ENCODE data around the gene PDE2A. TPM values are rescaled to one million over a fixed set of nuclear protein-coding genes. Genes with fewer than 3 reads are reported as not detected.

The PDE2A gene
- total RNA-seq, 4 donors from 2014 or later = 13.4 to 26.6 (median 21.9) TPM

GRCh38 chr11:72658989-72659640 lies 15.1 kb downstream of the PDE2A start:
- Histone ChIP-seq H3K4me1 (peaks cover 4% of the 10 kb centered on the region in 2 donors), H3K36me3 (no peaks in the 10 kb centered on the region), H3K9me3 (no peaks in the 10 kb centered on the region), H3K27me3 (no peaks in the 10 kb centered on the region), H3K27ac (no peak overlapping the region), H3K4me3 (no peak overlapping the region)
- in situ Hi-C loops (cut with MboI; ENCODE audit: low sequenced_read_pairs in 4 of 4) = loop anchor here in 1 of 4 donors (10.0 kb wide), 1 partner anchor 184 kb away; no protein-coding TSS in a partner anchor
- TF ChIP-seq POLR2A (IDR thresholded peaks at IDR 0.05) (no peak), CTCF (IDR thresholded peaks at IDR 0.05 in 4 of 5, conservative IDR thresholded peaks at IDR 0.05 in 1 of 5) (no peak)
- intact Hi-C loops (cut with DNase I; ENCODE audit: low total_unique reads) = no loop called here
- ATAC-seq (no peak), DNase-seq (no peak)

DNA sequence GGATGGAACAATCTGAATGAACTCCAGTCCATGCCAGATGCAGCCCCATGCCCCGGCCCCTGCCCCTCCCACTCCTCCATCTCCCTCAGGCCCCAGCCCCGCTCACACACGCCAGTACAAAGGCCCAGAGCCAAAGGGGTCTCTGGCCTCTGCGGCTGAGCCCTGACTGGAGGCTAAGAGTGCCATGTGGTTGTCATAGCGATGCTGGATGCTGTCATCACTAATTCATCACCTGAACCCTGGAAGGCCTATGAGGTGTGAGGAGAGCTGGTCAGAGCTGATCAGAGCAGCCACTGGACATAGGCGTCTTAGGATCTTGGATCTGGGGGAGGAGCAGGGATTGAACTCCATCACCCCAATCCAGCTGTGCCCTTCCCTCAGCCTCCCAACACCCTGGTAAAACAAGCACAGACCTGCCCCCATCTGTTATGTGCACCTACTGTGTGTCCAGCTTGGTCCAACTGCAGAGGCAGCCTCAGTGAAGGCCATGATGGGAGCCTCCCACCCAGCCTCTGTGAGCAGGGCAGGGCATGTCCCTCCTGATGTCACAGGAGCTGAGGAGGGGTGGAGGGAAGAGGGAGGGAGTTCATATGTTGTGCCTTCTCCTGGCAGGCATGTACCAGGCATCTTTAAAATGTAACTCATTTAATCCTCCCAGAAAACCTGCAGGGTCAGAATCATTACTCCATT lies 16.7 kb downstream of the PDE2A start:
- no peaks in the 10 kb centered on the region for H3K9me3 ChIP-seq
- no peaks in the 10 kb centered on the region for H3K27me3 ChIP-seq
- H3K4me3 ChIP-seq = no peak overlapping the region
- no peak overlapping the region for H3K27ac ChIP-seq
- intact Hi-C loops (cut with DNase I; ENCODE audit: low total_unique reads) (no loop called here), in situ Hi-C loops (cut with MboI; ENCODE audit: low sequenced_read_pairs in 4 of 4) (loop anchor here in 1 of 4 donors (10.0 kb wide), 1 partner anchor 183 kb away; no protein-coding TSS in a partner anchor)
- TF ChIP-seq POLR2A (IDR thresholded peaks at IDR 0.05) (no peak), CTCF (IDR thresholded peaks at IDR 0.05 in 4 of 5, conservative IDR thresholded peaks at IDR 0.05 in 1 of 5) (no peak)
- H3K36me3 ChIP-seq = no peaks in the 10 kb centered on the region
- ATAC-seq (no peak), DNase-seq (no peak)
- peaks cover 4% of the 10 kb centered on the region in 2 donors for H3K4me1 ChIP-seq

DNA sequence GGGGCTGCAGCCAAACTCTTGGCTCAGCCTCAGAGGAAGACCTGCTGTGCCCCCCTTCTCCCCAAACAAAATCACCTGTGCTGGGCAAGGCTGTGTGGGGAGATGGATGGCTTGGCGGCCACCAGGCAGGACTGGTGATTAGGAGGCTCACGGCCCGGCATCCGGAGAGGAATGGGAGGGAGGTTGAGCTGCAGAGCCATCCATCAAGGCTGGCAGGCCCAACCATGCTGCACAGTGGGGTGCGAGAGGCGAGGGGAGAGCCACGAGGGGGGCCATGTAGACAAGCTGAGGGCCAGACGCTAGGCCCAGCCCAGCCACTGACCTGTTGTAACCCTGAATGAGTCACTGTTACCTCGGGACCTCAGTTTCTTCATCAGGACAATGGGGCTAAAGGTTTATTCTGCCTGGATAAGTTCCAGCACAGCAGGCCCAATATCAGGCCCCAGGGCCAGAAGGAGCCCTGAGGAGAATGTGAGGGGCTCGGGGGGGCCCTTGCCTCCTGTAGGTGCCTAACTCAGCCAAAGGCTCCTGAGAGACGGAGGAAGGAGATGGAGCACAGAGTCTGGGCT lies 18.2 kb downstream of the PDE2A start:
- ATAC-seq (no peak), DNase-seq (no peak)
- Histone ChIP-seq H3K27me3 (no peaks in the 10 kb centered on the region), H3K4me1 (peaks cover 4% of the 10 kb centered on the region in 2 donors), H3K27ac (no peak overlapping the region), H3K9me3 (no peaks in the 10 kb centered on the region), H3K4me3 (no peak overlapping the region), H3K36me3 (no peaks in the 10 kb centered on the region)
- intact Hi-C loops (cut with DNase I; ENCODE audit: low total_unique reads) = no loop called here
- in situ Hi-C loops (cut with MboI; ENCODE audit: low sequenced_read_pairs in 4 of 4) = loop anchor here in 1 of 4 donors (10.0 kb wide), 1 partner anchor 181 kb away; no protein-coding TSS in a partner anchor
- TF ChIP-seq CTCF (IDR thresholded peaks at IDR 0.05 in 4 of 5, conservative IDR thresholded peaks at IDR 0.05 in 1 of 5) (no peak), POLR2A (IDR thresholded peaks at IDR 0.05) (no peak)

GRCh38 chr11:72655014-72655413 lies 19.2 kb downstream of the PDE2A start:
- ATAC-seq = no peak
- Histone ChIP-seq H3K27me3 (no peaks in the 10 kb centered on the region), H3K27ac (no peak overlapping the region), H3K36me3 (no peaks in the 10 kb centered on the region), H3K9me3 (no peaks in the 10 kb centered on the region), H3K4me3 (no peak overlapping the region), H3K4me1 (peaks cover 4% of the 10 kb centered on the region in 2 donors)
- TF ChIP-seq POLR2A (IDR thresholded peaks at IDR 0.05) (no peak), CTCF (IDR thresholded peaks at IDR 0.05 in 4 of 5, conservative IDR thresholded peaks at IDR 0.05 in 1 of 5) (no peak)
- intact Hi-C loops (cut with DNase I; ENCODE audit: low total_unique reads) = no loop called here
- DNase-seq = no peak
- in situ Hi-C loops (cut with MboI; ENCODE audit: low sequenced_read_pairs in 4 of 4) = loop anchor here in 1 of 4 donors (10.0 kb wide), 1 partner anchor 180 kb away; no protein-coding TSS in a partner anchor

Measured in gastrocnemius medialis (tissue), 4 donors.